SK-N-MC (cell line): Measurements from ENCODE around the gene PAX5.

ENCODE experiments used
- EZH2 ChIP-seq: fragments of 200-600 bp; sonication (generic); IDR thresholded peaks from one replicate; pipeline ENCODE4 v1.6.1; 2017; ENCODE audit warnings: antibody characterized with exemption
- POLR2AphosphoS5 ChIP-seq: IDR thresholded peaks from 2 replicates; pipeline ENCODE4 v1.6.1; 2012; ENCODE audit warnings: mild to moderate bottlenecking, low read depth, low read length, borderline replicate concordance

DNA sequence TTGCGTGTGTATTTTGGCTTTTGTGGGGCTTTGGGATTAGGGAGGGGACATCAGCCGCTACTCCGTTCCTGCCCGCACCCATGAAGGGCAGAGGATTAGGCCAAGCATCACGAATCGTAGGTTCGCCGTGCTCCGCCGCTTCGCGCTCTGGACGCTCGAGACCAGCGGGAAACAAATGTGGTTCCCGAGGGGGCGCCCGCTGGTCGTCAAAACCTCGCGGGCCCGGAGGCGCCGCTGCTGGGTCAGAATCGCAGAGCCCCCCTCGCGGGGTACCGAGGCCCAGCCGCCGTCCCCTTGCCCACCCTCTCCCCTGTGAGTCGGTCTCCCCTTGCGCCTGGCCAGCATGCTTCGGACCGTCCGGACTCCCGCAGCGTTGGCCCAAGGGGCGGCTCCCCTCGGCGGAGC, 2.3 kb upstream of the PAX5 start:
- TF ChIP-seq POLR2AphosphoS5: no peak
- no peak for TF ChIP-seq EZH2
